ENCODE data around the gene SPAG17. TPM values are rescaled to one million over a fixed set of nuclear protein-coding genes. Genes with fewer than 3 reads are reported as not detected.

The SPAG17 gene
- total and polyA plus RNA-seq, 2 experiments from 2014 or later: 1.0 to 1.1 TPM

DNA sequence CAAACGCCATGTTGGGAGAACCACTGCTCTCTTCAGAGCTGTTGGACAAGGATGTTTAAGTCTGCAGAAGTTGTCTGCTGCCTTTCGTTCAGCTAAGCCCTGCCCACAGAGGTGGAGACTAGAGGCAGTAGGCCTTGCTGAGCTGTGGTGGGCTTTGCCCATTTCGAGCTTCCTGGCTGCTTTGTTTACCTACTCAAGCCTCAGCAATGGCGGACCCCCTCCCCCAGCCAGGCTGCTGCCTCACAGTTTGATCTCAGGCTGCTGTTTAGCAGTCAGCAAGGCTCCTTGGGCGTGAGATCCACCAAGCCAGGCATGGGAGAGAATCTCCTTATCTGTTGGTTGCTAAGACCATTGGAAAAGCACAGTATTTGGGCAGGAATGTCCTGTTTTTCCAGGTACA is 180.7 kb downstream of the SPAG17 start:
- no peak for TF ChIP-seq EZH2 (IDR thresholded peaks at IDR 0.05; ENCODE audit: low read depth, unreplicated experiment)
- no peak for TF ChIP-seq STAT1 (IDR thresholded peaks at IDR 0.05; ENCODE audit: unreplicated experiment)
- no peak for TF ChIP-seq ZNF331 (CRISPR knock-in tag; IDR thresholded peaks at IDR 0.05; ENCODE audit: low read depth)
- Histone ChIP-seq H3F3A (replicated peaks; ENCODE audit: low read depth) (no peaks in the 10 kb centered on the region), H3K36me3 (ENCODE audit: insufficient read depth) (no peaks in the 10 kb centered on the region), H3K27me3 (ENCODE audit: insufficient read depth) (no peaks in the 10 kb centered on the region), H3K27ac (ENCODE audit: low read depth) (no peak overlapping the region), H4K20me1 (replicated peaks; ENCODE audit: insufficient read depth) (no peaks in the 10 kb centered on the region), H3K4me1 (ENCODE audit: insufficient read depth) (no peaks in the 10 kb centered on the region), H2AFZ (peak overlapping the region; percentile 80), H3K79me2 (replicated peaks; ENCODE audit: insufficient read depth) (no peaks in the 10 kb centered on the region), H3K4me2 (no peak overlapping the region), H3K9me2 (ENCODE audit: insufficient read depth) (no peaks in the 10 kb centered on the region; the same call in 1 of the 2 replicates), H3K4me3 (no peak overlapping the region)
- H3K27me3 Mint-ChIP-seq (ENCODE audit: insufficient read depth, low read depth, poor library complexity): no peaks in the 10 kb centered on the region
- peaks cover 12% of the 10 kb centered on the region; the same call in 2 of the 3 replicates for H3K9me3 Mint-ChIP-seq
- no peak overlapping the region for H3K4me3 Mint-ChIP-seq
- H3K4me1 Mint-ChIP-seq: no peaks in the 10 kb centered on the region
- ATAC-seq: no peak
- no peak for DNase-seq (ENCODE audit: low spot score)
- H3K36me3 Mint-ChIP-seq (ENCODE audit: low read depth): no peaks in the 10 kb centered on the region; the same call in 1 of the 3 replicates
- H3K27ac Mint-ChIP-seq: no peak overlapping the region

DNA sequence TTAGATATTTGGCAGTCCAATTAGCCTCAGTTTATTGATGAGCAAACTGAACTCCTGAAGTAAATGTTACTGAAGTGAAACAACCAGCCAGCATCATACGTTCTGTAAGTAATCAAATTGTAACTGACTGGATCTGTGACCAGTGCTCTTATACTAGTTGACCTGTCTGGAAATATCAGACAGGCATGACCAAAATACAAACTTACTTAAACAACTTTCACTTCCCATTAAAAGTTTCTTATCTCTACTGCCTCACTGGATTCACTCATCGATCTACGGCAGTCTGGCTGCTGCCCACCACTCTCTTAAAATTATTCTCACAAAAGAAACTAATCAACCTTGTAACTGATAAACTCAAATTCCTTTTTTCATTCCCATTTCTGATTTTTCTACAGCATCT is 199.1 kb downstream of the SPAG17 start:
- H3K4me3 ChIP-seq: no peak overlapping the region
- Mint-ChIP-seq H3K27me3 (ENCODE audit: insufficient read depth, low read depth, poor library complexity) (peaks cover 2% of the 10 kb centered on the region), H3K9me3 (no peaks in the 10 kb centered on the region), H3K36me3 (ENCODE audit: low read depth) (no peaks in the 10 kb centered on the region), H3K27ac (no peak overlapping the region), H3K4me1 (peaks cover 6% of the 10 kb centered on the region; the same call in 2 of the 3 replicates), H3K4me3 (no peak overlapping the region)
- DNase-seq (ENCODE audit: low spot score) (no peak), ATAC-seq (no peak)
- no peaks in the 10 kb centered on the region for H3K27me3 ChIP-seq (ENCODE audit: insufficient read depth)
- no peak overlapping the region for H3K27ac ChIP-seq (ENCODE audit: low read depth)
- H3K4me2 ChIP-seq: no peak overlapping the region
- no peaks in the 10 kb centered on the region for H4K20me1 ChIP-seq (replicated peaks; ENCODE audit: insufficient read depth)
- H2AFZ ChIP-seq: no peak overlapping the region
- H3K36me3 ChIP-seq (ENCODE audit: insufficient read depth): no peaks in the 10 kb centered on the region
- no peaks in the 10 kb centered on the region for H3K79me2 ChIP-seq (replicated peaks; ENCODE audit: insufficient read depth)
- H3K4me1 ChIP-seq (ENCODE audit: insufficient read depth): no peaks in the 10 kb centered on the region
- peaks cover 7% of the 10 kb centered on the region; the same call in 1 of the 2 replicates for H3K9me2 ChIP-seq (ENCODE audit: insufficient read depth)
- H3F3A ChIP-seq (replicated peaks; ENCODE audit: low read depth): no peaks in the 10 kb centered on the region
- TF ChIP-seq, protein P1, sequence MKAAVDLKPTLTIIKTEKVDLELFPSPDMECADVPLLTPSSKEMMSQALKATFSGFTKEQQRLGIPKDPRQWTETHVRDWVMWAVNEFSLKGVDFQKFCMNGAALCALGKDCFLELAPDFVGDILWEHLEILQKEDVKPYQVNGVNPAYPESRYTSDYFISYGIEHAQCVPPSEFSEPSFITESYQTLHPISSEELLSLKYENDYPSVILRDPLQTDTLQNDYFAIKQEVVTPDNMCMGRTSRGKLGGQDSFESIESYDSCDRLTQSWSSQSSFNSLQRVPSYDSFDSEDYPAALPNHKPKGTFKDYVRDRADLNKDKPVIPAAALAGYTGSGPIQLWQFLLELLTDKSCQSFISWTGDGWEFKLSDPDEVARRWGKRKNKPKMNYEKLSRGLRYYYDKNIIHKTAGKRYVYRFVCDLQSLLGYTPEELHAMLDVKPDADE (IDR thresholded peaks at IDR 0.05): no peak
- no peak for TF ChIP-seq NANOG (IDR thresholded peaks at IDR 0.05; ENCODE audit: borderline replicate concordance)
- no peak for TF ChIP-seq STAT1 (IDR thresholded peaks at IDR 0.05; ENCODE audit: unreplicated experiment)
- TF ChIP-seq ZNF114 (CRISPR knock-in tag; IDR thresholded peaks at IDR 0.05): no peak
- TF ChIP-seq, protein P2, sequence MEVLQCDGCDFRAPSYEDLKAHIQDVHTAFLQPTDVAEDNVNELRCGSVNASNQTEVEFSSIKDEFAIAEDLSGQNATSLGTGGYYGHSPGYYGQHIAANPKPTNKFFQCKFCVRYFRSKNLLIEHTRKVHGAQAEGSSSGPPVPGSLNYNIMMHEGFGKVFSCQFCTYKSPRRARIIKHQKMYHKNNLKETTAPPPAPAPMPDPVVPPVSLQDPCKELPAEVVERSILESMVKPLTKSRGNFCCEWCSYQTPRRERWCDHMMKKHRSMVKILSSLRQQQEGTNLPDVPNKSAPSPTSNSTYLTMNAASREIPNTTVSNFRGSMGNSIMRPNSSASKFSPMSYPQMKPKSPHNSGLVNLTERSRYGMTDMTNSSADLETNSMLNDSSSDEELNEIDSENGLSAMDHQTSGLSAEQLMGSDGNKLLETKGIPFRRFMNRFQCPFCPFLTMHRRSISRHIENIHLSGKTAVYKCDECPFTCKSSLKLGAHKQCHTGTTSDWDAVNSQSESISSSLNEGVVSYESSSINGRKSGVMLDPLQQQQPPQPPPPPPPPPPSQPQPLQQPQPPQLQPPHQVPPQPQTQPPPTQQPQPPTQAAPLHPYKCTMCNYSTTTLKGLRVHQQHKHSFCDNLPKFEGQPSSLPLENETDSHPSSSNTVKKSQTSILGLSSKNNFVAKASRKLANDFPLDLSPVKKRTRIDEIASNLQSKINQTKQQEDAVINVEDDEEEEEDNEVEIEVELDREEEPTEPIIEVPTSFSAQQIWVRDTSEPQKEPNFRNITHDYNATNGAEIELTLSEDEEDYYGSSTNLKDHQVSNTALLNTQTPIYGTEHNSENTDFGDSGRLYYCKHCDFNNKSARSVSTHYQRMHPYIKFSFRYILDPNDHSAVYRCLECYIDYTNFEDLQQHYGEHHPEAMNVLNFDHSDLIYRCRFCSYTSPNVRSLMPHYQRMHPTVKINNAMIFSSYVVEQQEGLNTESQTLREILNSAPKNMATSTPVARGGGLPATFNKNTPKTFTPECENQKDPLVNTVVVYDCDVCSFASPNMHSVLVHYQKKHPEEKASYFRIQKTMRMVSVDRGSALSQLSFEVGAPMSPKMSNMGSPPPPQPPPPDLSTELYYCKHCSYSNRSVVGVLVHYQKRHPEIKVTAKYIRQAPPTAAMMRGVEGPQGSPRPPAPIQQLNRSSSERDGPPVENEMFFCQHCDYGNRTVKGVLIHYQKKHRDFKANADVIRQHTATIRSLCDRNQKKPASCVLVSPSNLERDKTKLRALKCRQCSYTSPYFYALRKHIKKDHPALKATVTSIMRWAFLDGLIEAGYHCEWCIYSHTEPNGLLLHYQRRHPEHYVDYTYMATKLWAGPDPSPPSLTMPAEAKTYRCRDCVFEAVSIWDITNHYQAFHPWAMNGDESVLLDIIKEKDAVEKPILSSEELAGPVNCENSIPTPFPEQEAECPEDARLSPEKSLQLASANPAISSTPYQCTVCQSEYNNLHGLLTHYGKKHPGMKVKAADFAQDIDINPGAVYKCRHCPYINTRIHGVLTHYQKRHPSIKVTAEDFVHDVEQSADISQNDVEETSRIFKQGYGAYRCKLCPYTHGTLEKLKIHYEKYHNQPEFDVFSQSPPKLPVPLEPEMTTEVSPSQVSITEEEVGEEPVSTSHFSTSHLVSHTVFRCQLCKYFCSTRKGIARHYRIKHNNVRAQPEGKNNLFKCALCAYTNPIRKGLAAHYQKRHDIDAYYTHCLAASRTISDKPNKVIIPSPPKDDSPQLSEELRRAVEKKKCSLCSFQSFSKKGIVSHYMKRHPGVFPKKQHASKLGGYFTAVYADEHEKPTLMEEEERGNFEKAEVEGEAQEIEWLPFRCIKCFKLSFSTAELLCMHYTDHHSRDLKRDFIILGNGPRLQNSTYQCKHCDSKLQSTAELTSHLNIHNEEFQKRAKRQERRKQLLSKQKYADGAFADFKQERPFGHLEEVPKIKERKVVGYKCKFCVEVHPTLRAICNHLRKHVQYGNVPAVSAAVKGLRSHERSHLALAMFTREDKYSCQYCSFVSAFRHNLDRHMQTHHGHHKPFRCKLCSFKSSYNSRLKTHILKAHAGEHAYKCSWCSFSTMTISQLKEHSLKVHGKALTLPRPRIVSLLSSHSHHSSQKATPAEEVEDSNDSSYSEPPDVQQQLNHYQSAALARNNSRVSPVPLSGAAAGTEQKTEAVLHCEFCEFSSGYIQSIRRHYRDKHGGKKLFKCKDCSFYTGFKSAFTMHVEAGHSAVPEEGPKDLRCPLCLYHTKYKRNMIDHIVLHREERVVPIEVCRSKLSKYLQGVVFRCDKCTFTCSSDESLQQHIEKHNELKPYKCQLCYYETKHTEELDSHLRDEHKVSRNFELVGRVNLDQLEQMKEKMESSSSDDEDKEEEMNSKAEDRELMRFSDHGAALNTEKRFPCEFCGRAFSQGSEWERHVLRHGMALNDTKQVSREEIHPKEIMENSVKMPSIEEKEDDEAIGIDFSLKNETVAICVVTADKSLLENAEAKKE (CRISPR knock-in tag; IDR thresholded peaks at IDR 0.05): no peak
- TF ChIP-seq, protein P3, sequence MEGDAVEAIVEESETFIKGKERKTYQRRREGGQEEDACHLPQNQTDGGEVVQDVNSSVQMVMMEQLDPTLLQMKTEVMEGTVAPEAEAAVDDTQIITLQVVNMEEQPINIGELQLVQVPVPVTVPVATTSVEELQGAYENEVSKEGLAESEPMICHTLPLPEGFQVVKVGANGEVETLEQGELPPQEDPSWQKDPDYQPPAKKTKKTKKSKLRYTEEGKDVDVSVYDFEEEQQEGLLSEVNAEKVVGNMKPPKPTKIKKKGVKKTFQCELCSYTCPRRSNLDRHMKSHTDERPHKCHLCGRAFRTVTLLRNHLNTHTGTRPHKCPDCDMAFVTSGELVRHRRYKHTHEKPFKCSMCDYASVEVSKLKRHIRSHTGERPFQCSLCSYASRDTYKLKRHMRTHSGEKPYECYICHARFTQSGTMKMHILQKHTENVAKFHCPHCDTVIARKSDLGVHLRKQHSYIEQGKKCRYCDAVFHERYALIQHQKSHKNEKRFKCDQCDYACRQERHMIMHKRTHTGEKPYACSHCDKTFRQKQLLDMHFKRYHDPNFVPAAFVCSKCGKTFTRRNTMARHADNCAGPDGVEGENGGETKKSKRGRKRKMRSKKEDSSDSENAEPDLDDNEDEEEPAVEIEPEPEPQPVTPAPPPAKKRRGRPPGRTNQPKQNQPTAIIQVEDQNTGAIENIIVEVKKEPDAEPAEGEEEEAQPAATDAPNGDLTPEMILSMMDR (conservative IDR thresholded peaks at IDR 0.05; ENCODE audit: low read depth in 2 of 2): no peak
- no peak for TF ChIP-seq EZH2phosphoT487 (IDR thresholded peaks at IDR 0.05; ENCODE audit: unreplicated experiment)
- TF ChIP-seq CREB1 (CRISPR knock-in tag; IDR thresholded peaks at IDR 0.05; ENCODE audit: low read depth): no peak
- TF ChIP-seq POLR2AphosphoS5 (IDR thresholded peaks at IDR 0.05; ENCODE audit: low read depth): no peak
